Liver (tissue), 3 donors: ENCODE results near the gene SARDH.

Source experiments
- CTCF ChIP-seq: fragments of 150-350 bp; IDR thresholded peaks from 2 replicates; pipeline ENCODE4 v1.5.1; 2017; ENCODE audit warnings: improper control_type of control experiment, low read depth, low read length; ENCODE audit not compliant: missing input control
- GABPA ChIP-seq, 2 donors: IDR thresholded peaks in 1 of 2; conservative IDR thresholded peaks in 1 of 2; 2 replicates each; pipeline ENCODE4 v1.6.1; 2016; ENCODE audit warnings: antibody characterized with exemption in 2 of 2, mild to moderate bottlenecking in 1 of 2, moderate library complexity in 1 of 2
- HNF4G ChIP-seq: IDR thresholded peaks from 2 replicates; pipeline ENCODE4 v1.6.1; 2016; ENCODE audit warnings: antibody characterized with exemption
- RAD21 ChIP-seq, 2 donors: IDR thresholded peaks; 2 replicates each; pipeline ENCODE4 v1.6.1; 2016; ENCODE audit warnings: antibody characterized with exemption in 2 of 2, mild to moderate bottlenecking in 2 of 2
- REST ChIP-seq: IDR thresholded peaks from 2 replicates; pipeline ENCODE4 v1.6.1; 2016; ENCODE audit warnings: antibody characterized with exemption, mild to moderate bottlenecking
- RXRA ChIP-seq, 2 donors: IDR thresholded peaks; 2 replicates each; pipeline ENCODE4 v1.6.1; 2017 to 2018; ENCODE audit warnings: antibody characterized with exemption in 2 of 2, mild to moderate bottlenecking in 1 of 2
- SP1 ChIP-seq: IDR thresholded peaks from 2 replicates; pipeline ENCODE4 v1.6.1; 2018; ENCODE audit warnings: antibody characterized with exemption, mild to moderate bottlenecking
- TAF1 ChIP-seq: conservative IDR thresholded peaks from 2 replicates; pipeline ENCODE4 v1.6.1; 2016; ENCODE audit warnings: antibody characterized with exemption, mild to moderate bottlenecking
- YY1 ChIP-seq: IDR thresholded peaks from 2 replicates; pipeline ENCODE4 v1.6.1; 2016; ENCODE audit warnings: antibody characterized with exemption, mild to moderate bottlenecking
- ZBTB33 ChIP-seq: IDR thresholded peaks from 2 replicates; pipeline ENCODE4 v1.6.1; 2016; ENCODE audit warnings: antibody characterized with exemption
- donor health status: healthy.
- donor health status: healthy.

GRCh38 chr9:133777871-133778270, 39.7 kb upstream of the SARDH start:
- TF ChIP-seq CTCF (no peak), REST (no peak), ZBTB33 (no peak), TAF1 (no peak), RXRA (IDR thresholded peaks at IDR 0.05) (no peak), YY1 (no peak), SP1 (no peak), HNF4G (no peak), RAD21 (IDR thresholded peaks at IDR 0.05) (no peak), GABPA (IDR thresholded peaks at IDR 0.05 in 1 of 2, conservative IDR thresholded peaks at IDR 0.05 in 1 of 2) (no peak)
